K562 (cell line): Measurements from ENCODE around the gene CD68. TPM values are rescaled to one million over a fixed set of nuclear protein-coding genes. Genes with fewer than 3 reads are reported as not detected.

Experiments used
- ARID2 ChIP-seq: fragments of 450-650 bp; IDR thresholded peaks from 2 replicates; pipeline ENCODE4 v1.6.1; 2017; ENCODE audit warnings: antibody characterized with exemption, mild to moderate bottlenecking
- C11orf30 ChIP-seq: fragments of 450-650 bp; IDR thresholded peaks from 2 replicates; pipeline ENCODE4 v1.6.1; 2016; ENCODE audit warnings: low read depth, mild to moderate bottlenecking
- CREBBP ChIP-seq: IDR thresholded peaks from one replicate; pipeline ENCODE4 v1.6.1; 2012; ENCODE audit warnings: low read depth, mild to moderate bottlenecking, control low read depth, inconsistent platforms, low read length
- EP300 ChIP-seq: IDR thresholded peaks from 2 replicates; pipeline ENCODE4 v1.6.1; 2012; ENCODE audit warnings: low read length, improper control_type of control experiment
- HCFC1 ChIP-seq: IDR thresholded peaks from 2 replicates; pipeline ENCODE4 v1.6.1; 2012; ENCODE audit warnings: low read depth, low read length, improper control_type of control experiment
- HDAC1 ChIP-seq, 2 experiments: fragments of 450-650 bp; IDR thresholded peaks; 2 replicates each; pipeline ENCODE4 v1.6.1; 2016 to 2017; ENCODE audit warnings: inconsistent platforms in 1 of 2, mild to moderate bottlenecking in 1 of 2, moderate library complexity in 1 of 2
- ILK ChIP-seq: fragments of 450-650 bp; IDR thresholded peaks from 2 replicates; pipeline ENCODE4 v1.6.1; 2016; ENCODE audit warnings: missing genetic modification characterization, low read depth, mild to moderate bottlenecking, missing compliant biosample characterization, moderate library complexity, borderline replicate concordance
- MYC ChIP-seq, 2 experiments: fragments of 250-450 bp in 1 of 2; sonication (Bioruptor Pico) in 1 of 2; IDR thresholded peaks; 2 replicates each; pipeline versions ENCODE4 v1.5.1 to v1.6.1; 2012 to 2021; ENCODE audit warnings: low read depth in 2 of 2, borderline replicate concordance in 1 of 2, improper control_type of control experiment in 1 of 2, low read length in 1 of 2, mild to moderate bottlenecking in 1 of 2, moderate library complexity in 1 of 2
- RBM22 ChIP-seq: fragments of 200-400 bp; formaldehyde crosslinking; IDR thresholded peaks from 2 replicates; pipeline ENCODE4 v1.6.1; 2018; ENCODE audit warnings: low read length, low read depth; ENCODE audit not compliant: poor library complexity, severe bottlenecking
- SIN3B ChIP-seq: fragments of 450-650 bp; IDR thresholded peaks from 2 replicates; pipeline ENCODE4 v1.6.1; 2017; ENCODE audit warnings: low read depth, mild to moderate bottlenecking, moderate library complexity
- SIRT6 ChIP-seq: IDR thresholded peaks from one replicate; pipeline ENCODE4 v1.6.1; 2012; ENCODE audit warnings: low read depth, mild to moderate bottlenecking, control low read depth, inconsistent platforms, low read length, moderate library complexity
- SOX6 ChIP-seq: fragments of 450-650 bp; IDR thresholded peaks from 2 replicates; pipeline ENCODE4 v1.6.1; 2014; ENCODE audit warnings: mild to moderate bottlenecking
- STAT5A ChIP-seq: IDR thresholded peaks from 2 replicates; pipeline ENCODE4 v1.6.1; 2012; ENCODE audit warnings: low read length, inconsistent platforms, borderline replicate concordance
- TRIM28 ChIP-seq: fragments of 450-650 bp; IDR thresholded peaks from 2 replicates; pipeline ENCODE4 v1.6.1; 2017
- ZNF143 ChIP-seq: sonication (generic); formaldehyde crosslinking; IDR thresholded peaks from 2 replicates; pipeline ENCODE4 v1.9.0; 2022; ENCODE audit warnings: mild to moderate bottlenecking, missing genetic modification reagents
- polyA plus RNA-seq, 8 experiments: library from polyadenylated mRNA; depleted of rRNA in 4 of 8; stranded (reverse) in 5 of 8; unstranded in 3 of 8; fragments of >200 nt; fragmentation: Nextera tagmentation in 2 of 8; fragmentation: Illumina TruSeq in 1 of 8; extraction: Ambion mirVana in 2 of 8; extraction: Trizol in 1 of 8; gene quantifications; 2 replicates each; pipeline versions ENCODE4 v1.2.1 to v1.2.3, GENCODE V29; 2011 to 2014; ENCODE audit warnings: inconsistent platforms in 1 of 8, missing spikeins in 1 of 8
- total RNA-seq, 7 experiments: library from RNA; depleted of rRNA in 6 of 7; stranded (reverse); fragments of >200 nt in 6 of 7; fragmentation: Illumina TruSeq in 2 of 7; extraction: Trizol in 2 of 7; gene quantifications; 2 replicates each; pipeline versions ENCODE4 v1.2.1 to v1.2.3, GENCODE V29; 2011 to 2021; ENCODE audit warnings: low replicate concordance in 1 of 7
- TF ChIP-seq, protein P1 (sequence below), 2 experiments: IDR thresholded peaks in 1 of 2; conservative IDR thresholded peaks in 1 of 2; 2 replicates each; pipeline ENCODE4 v1.6.1; 2016; ENCODE audit warnings: low read depth in 2 of 2, mild to moderate bottlenecking in 1 of 2, missing compliant biosample characterization in 1 of 2, missing genetic modification characterization in 1 of 2, moderate library complexity in 1 of 2
- TF ChIP-seq, protein P2 (sequence below), 2 experiments: IDR thresholded peaks; 2 replicates each; pipeline ENCODE4 v1.6.1; 2011; ENCODE audit warnings: borderline replicate concordance in 1 of 2, control low read depth in 1 of 2, low read depth in 1 of 2, low read length in 1 of 2, mild to moderate bottlenecking in 1 of 2, mixed read lengths in 1 of 2, moderate library complexity in 1 of 2; ENCODE audit not compliant: insufficient read depth in 1 of 2, insufficient read length in 1 of 2, poor library complexity in 1 of 2, severe bottlenecking in 1 of 2; ENCODE audit errors: extremely low read depth in 1 of 2
- TF ChIP-seq, protein P3 (sequence below): sonication (generic); formaldehyde crosslinking; IDR thresholded peaks from 2 replicates; pipeline ENCODE4 v1.8.0; 2023; ENCODE audit warnings: mild to moderate bottlenecking, missing genetic modification reagents
- TF ChIP-seq, protein P4 (sequence below), 2 experiments: fragments of 450-650 bp in 1 of 2; IDR thresholded peaks; 2 replicates each; pipeline ENCODE4 v1.6.1; 2011 to 2017; ENCODE audit warnings: low read depth in 2 of 2, antibody characterized with exemption in 1 of 2, borderline replicate concordance in 1 of 2, low read length in 1 of 2, mild to moderate bottlenecking in 1 of 2, mixed read lengths in 1 of 2; ENCODE audit not compliant: control insufficient read depth in 1 of 2

The CD68 gene
- total and polyA plus RNA-seq, 9 of the 15 experiments (the other 6 are each of a cell fraction or from before 2014, with no cell fraction given), result 28.2 to 89.8 (median 37.7) TPM

DNA sequence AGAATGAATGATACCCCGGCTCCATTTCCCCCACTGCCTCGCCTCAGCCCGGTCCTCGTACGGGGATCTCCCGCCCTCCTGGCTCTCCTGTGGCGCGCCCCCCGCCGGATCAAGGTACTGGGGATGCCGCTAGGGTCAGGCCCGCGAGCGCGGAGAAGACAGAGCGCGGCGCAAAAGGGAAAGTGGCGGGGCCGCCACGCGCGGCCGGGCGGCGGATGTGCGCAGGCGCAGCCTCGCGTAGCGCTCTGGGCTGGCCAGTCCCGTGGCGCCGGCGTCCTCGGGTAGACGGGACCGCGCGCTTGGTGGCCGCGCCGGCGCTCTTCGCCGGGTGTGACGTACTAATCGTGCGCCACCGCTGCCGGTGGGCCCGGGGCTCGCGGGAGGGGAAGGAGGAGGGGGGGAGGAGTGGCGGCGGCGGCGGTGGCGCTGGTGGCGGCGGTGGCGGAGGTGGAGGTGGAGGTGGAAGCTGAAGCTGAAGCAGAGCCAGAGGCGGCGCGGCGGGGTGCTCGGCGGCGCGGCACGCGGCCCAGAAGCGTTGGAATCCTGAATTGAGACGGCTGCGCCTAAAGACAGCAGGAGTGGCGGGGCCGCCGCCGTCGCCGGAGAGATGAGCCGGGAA lies 17.7 kb upstream of the CD68 start, which contains the start of gene SENP3 (continued):
- TF ChIP-seq SIN3B, result peak; percentile 75
- TF ChIP-seq CREBBP, result no peak
- TF ChIP-seq ILK, result no peak
- TF ChIP-seq RBM22, result no peak
- no peak for TF ChIP-seq STAT5A
- TF ChIP-seq MYC (IDR thresholded peaks at IDR 0.05; ENCODE audit: low read depth, low read length), result peak; percentile 85
- TF ChIP-seq MYC (CRISPR knock-in tag; IDR thresholded peaks at IDR 0.05; ENCODE audit: borderline replicate concordance, low read depth), result no peak
- TF ChIP-seq EP300, result no peak
- TF ChIP-seq ZNF143 (CRISPR knock-in tag), result no peak
- no peak for TF ChIP-seq TRIM28
- TF ChIP-seq, protein P1, sequence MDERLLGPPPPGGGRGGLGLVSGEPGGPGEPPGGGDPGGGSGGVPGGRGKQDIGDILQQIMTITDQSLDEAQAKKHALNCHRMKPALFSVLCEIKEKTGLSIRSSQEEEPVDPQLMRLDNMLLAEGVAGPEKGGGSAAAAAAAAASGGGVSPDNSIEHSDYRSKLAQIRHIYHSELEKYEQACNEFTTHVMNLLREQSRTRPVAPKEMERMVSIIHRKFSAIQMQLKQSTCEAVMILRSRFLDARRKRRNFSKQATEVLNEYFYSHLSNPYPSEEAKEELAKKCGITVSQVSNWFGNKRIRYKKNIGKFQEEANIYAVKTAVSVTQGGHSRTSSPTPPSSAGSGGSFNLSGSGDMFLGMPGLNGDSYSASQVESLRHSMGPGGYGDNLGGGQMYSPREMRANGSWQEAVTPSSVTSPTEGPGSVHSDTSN (CRISPR knock-in tag; IDR thresholded peaks at IDR 0.05; ENCODE audit: low read depth), result no peak
- TF ChIP-seq, protein P1 (tag; conservative IDR thresholded peaks at IDR 0.05; ENCODE audit: low read depth), result no peak
- peak in 1 of 2 experiments; percentile 75; a peak in 1 of 4 replicates for TF ChIP-seq HDAC1 (IDR thresholded peaks at IDR 0.05)
- no peak for TF ChIP-seq ARID2
- TF ChIP-seq, protein P2, sequence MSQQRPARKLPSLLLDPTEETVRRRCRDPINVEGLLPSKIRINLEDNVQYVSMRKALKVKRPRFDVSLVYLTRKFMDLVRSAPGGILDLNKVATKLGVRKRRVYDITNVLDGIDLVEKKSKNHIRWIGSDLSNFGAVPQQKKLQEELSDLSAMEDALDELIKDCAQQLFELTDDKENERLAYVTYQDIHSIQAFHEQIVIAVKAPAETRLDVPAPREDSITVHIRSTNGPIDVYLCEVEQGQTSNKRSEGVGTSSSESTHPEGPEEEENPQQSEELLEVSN (IDR thresholded peaks at IDR 0.05; ENCODE audit: borderline replicate concordance in 1 of 2, extremely low read depth in 1 of 2, insufficient read depth in 1 of 2, insufficient read length in 1 of 2, low read depth in 1 of 2, low read length in 1 of 2, poor library complexity in 1 of 2, severe bottlenecking in 1 of 2), result peak; percentile 61 to 81
- no peak for TF ChIP-seq SIRT6
- TF ChIP-seq, protein P3, sequence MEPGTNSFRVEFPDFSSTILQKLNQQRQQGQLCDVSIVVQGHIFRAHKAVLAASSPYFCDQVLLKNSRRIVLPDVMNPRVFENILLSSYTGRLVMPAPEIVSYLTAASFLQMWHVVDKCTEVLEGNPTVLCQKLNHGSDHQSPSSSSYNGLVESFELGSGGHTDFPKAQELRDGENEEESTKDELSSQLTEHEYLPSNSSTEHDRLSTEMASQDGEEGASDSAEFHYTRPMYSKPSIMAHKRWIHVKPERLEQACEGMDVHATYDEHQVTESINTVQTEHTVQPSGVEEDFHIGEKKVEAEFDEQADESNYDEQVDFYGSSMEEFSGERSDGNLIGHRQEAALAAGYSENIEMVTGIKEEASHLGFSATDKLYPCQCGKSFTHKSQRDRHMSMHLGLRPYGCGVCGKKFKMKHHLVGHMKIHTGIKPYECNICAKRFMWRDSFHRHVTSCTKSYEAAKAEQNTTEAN (CRISPR knock-in tag), result no peak
- TF ChIP-seq C11orf30, result peak; percentile 85
- no peak for TF ChIP-seq SOX6
- TF ChIP-seq, protein P4, sequence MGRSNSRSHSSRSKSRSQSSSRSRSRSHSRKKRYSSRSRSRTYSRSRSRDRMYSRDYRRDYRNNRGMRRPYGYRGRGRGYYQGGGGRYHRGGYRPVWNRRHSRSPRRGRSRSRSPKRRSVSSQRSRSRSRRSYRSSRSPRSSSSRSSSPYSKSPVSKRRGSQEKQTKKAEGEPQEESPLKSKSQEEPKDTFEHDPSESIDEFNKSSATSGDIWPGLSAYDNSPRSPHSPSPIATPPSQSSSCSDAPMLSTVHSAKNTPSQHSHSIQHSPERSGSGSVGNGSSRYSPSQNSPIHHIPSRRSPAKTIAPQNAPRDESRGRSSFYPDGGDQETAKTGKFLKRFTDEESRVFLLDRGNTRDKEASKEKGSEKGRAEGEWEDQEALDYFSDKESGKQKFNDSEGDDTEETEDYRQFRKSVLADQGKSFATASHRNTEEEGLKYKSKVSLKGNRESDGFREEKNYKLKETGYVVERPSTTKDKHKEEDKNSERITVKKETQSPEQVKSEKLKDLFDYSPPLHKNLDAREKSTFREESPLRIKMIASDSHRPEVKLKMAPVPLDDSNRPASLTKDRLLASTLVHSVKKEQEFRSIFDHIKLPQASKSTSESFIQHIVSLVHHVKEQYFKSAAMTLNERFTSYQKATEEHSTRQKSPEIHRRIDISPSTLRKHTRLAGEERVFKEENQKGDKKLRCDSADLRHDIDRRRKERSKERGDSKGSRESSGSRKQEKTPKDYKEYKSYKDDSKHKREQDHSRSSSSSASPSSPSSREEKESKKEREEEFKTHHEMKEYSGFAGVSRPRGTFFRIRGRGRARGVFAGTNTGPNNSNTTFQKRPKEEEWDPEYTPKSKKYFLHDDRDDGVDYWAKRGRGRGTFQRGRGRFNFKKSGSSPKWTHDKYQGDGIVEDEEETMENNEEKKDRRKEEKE (IDR thresholded peaks at IDR 0.05; ENCODE audit: borderline replicate concordance in 1 of 2, control insufficient read depth in 1 of 2, low read depth in 2 of 2, low read length in 1 of 2), result no peak
- TF ChIP-seq HCFC1, result peak; percentile 73
